HFFc6 (cell line): ENCODE results near the gene CTSC. TPM values are rescaled to one million over a fixed set of nuclear protein-coding genes. Genes with fewer than 3 reads are reported as not detected.

Source experiments
- DNase-seq: peaks from one replicate; pipeline ENCODE4 v3.0.0-alpha.2; 2018
- H3K27ac Mint-ChIP-seq: 2 replicates; pipeline ENCODE4 v1.8.0; 2020; ENCODE audit warnings: mild to moderate bottlenecking, mixed read lengths
- H3K27me3 Mint-ChIP-seq: 2 replicates; pipeline ENCODE4 v1.8.0; 2021; ENCODE audit warnings: mild to moderate bottlenecking, moderate library complexity, mixed read lengths; ENCODE audit not compliant: insufficient read depth
- H3K36me3 Mint-ChIP-seq: 2 replicates; pipeline ENCODE4 v1.8.0; 2021; ENCODE audit warnings: low read depth, mixed read lengths
- H3K4me1 Mint-ChIP-seq: 2 replicates; pipeline ENCODE4 v1.8.0; 2020; ENCODE audit warnings: low read depth, mixed read lengths
- H3K4me3 Mint-ChIP-seq: 2 replicates; pipeline ENCODE4 v1.8.0; 2020; ENCODE audit warnings: mild to moderate bottlenecking, moderate library complexity, mixed read lengths
- H3K9me3 Mint-ChIP-seq: 2 replicates; pipeline ENCODE4 v1.8.0; 2020; ENCODE audit warnings: mild to moderate bottlenecking, mixed read lengths
- total RNA-seq, 6 experiments: library from RNA; stranded (reverse); fragmentation: NEBNext Ultra II Directional; extraction: Animal tissue kit (Norgen Biotek cat#: 25700); gene quantifications; 2 replicates in 1 of 6; 3 replicates in 5 of 6; pipeline ENCODE4 v1.2.3, GENCODE V29; 2021
- TF ChIP-seq, protein P1 (sequence below): fragments of 200-600 bp; sonication (generic); IDR thresholded peaks from 2 replicates; pipeline ENCODE4 v1.5.0; 2021; ENCODE audit warnings: antibody characterized with exemption, mild to moderate bottlenecking

CTSC gene
- total RNA-seq, 6 experiments from 2014 or later: 234 to 406 (median 384) TPM

GRCh38 chr11:88353386-88353785 is 15.8 kb upstream of the CTSC start:
- Mint-ChIP-seq H3K4me3 (no peak overlapping the region), H3K36me3 (no peaks in the 10 kb centered on the region), H3K9me3 (no peaks in the 10 kb centered on the region), H3K27ac (no peak overlapping the region), H3K4me1 (peaks cover 37% of the 10 kb centered on the region), H3K27me3 (no peaks in the 10 kb centered on the region)
- TF ChIP-seq, protein P1, sequence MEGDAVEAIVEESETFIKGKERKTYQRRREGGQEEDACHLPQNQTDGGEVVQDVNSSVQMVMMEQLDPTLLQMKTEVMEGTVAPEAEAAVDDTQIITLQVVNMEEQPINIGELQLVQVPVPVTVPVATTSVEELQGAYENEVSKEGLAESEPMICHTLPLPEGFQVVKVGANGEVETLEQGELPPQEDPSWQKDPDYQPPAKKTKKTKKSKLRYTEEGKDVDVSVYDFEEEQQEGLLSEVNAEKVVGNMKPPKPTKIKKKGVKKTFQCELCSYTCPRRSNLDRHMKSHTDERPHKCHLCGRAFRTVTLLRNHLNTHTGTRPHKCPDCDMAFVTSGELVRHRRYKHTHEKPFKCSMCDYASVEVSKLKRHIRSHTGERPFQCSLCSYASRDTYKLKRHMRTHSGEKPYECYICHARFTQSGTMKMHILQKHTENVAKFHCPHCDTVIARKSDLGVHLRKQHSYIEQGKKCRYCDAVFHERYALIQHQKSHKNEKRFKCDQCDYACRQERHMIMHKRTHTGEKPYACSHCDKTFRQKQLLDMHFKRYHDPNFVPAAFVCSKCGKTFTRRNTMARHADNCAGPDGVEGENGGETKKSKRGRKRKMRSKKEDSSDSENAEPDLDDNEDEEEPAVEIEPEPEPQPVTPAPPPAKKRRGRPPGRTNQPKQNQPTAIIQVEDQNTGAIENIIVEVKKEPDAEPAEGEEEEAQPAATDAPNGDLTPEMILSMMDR: no peak
- no peak for DNase-seq

DNA sequence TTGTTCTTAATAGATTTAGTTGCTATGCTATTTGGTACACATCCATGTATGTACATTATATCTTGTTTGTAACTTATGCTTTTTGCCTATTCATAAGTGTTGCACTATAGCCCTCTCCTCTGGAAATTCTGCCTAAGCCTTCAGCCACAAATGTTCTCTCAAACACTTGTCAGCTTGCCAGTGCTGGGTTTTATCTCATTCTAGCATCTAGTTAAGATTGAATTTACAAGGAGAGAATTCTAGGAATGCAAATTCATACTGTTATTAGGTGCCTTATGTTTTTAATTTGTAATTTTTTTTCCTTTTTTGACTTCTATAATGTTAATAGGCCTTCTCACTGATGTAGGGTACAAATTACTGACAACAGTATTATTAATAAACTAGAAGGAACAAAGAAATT is 14.6 kb upstream of the CTSC start:
- Mint-ChIP-seq H3K27ac (no peak overlapping the region), H3K27me3 (no peaks in the 10 kb centered on the region), H3K4me3 (no peak overlapping the region), H3K9me3 (no peaks in the 10 kb centered on the region), H3K36me3 (no peaks in the 10 kb centered on the region), H3K4me1 (peaks cover 26% of the 10 kb centered on the region)
- DNase-seq: peak; percentile 51
- TF ChIP-seq, protein P1: no peak

DNA sequence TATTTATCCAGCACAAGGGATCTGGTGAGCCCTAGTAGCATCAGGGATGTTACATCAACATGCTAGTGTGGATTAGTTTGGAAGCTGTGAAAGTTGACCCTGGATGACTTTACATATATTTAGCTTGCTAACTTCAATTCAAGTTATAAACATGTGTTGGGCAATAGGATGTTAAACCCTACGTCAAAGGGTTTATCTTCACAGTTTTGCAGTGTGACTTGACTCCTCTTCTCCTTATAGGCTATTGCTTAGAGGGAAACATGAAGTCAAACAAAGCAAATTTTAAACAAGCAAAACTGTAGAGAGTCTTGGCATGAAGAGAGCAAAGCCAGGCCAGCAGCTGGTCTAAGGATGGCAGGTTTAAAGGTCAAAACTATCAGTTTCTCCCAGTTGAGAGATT is 11.3 kb upstream of the CTSC start:
- peaks cover 42% of the 10 kb centered on the region for H3K4me1 Mint-ChIP-seq
- no peaks in the 10 kb centered on the region; the same call in 1 of the 2 replicates for H3K36me3 Mint-ChIP-seq
- no peak overlapping the region for H3K4me3 Mint-ChIP-seq
- H3K9me3 Mint-ChIP-seq: no peaks in the 10 kb centered on the region
- H3K27ac Mint-ChIP-seq: no peak overlapping the region
- no peak for DNase-seq
- TF ChIP-seq, protein P1: no peak
- H3K27me3 Mint-ChIP-seq: no peaks in the 10 kb centered on the region

- Mint-ChIP-seq H3K9me3 (no peaks in the 10 kb centered on the region), H3K36me3 (no peaks in the 10 kb centered on the region; the same call in 1 of the 2 replicates), H3K27me3 (no peaks in the 10 kb centered on the region), H3K4me1 (peaks cover 31% of the 10 kb centered on the region), H3K27ac (no peak overlapping the region), H3K4me3 (no peak overlapping the region)
- TF ChIP-seq, protein P1: no peak
- no peak for DNase-seq
Measured at GRCh38 chr11:88345949-88346348, 8.4 kb upstream of the CTSC start.

DNA sequence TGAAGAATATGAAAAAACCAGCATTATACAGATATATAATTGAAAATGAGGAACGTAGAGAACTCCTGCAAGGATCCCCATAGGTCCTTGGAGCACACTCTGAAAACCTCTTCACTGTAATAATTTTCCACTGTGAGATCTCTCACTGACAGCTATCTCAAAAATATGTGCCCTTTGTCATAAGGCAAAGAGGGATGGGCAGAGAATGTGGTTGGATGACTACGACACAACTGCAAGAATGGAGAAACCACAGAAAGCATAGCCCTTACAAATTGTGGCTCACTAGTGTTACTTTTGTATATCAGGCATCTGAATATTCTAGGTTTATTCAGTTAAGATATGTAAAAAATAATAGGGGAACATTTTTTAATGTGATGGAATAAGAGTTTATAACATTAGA is 7.9 kb upstream of the CTSC start:
- H3K27me3 Mint-ChIP-seq: no peaks in the 10 kb centered on the region
- TF ChIP-seq, protein P1: no peak
- H3K36me3 Mint-ChIP-seq: no peaks in the 10 kb centered on the region; the same call in 1 of the 2 replicates
- no peaks in the 10 kb centered on the region for H3K9me3 Mint-ChIP-seq
- H3K27ac Mint-ChIP-seq: no peak overlapping the region
- H3K4me1 Mint-ChIP-seq: peaks cover 36% of the 10 kb centered on the region
- DNase-seq: peak; percentile 44
- H3K4me3 Mint-ChIP-seq: no peak overlapping the region

GRCh38 chr11:88344869-88345268 is 7.3 kb upstream of the CTSC start:
- DNase-seq: no peak
- no peaks in the 10 kb centered on the region for H3K9me3 Mint-ChIP-seq
- H3K27ac Mint-ChIP-seq: no peak overlapping the region
- TF ChIP-seq, protein P1: no peak
- no peaks in the 10 kb centered on the region; the same call in 1 of the 2 replicates for H3K36me3 Mint-ChIP-seq
- H3K27me3 Mint-ChIP-seq: no peaks in the 10 kb centered on the region
- no peak overlapping the region for H3K4me3 Mint-ChIP-seq
- peaks cover 41% of the 10 kb centered on the region for H3K4me1 Mint-ChIP-seq
